Right atrium auricular region (tissue), 2 donors: Measurements from ENCODE around the gene KRT75. TPM values are rescaled to one million over a fixed set of nuclear protein-coding genes. Genes with fewer than 3 reads are reported as not detected.

ENCODE experiments used
- DNase-seq: peaks from one replicate; pipeline ENCODE4 v3.0.0-alpha.2; 2019; ENCODE audit warnings: low spot score
- H3K27ac ChIP-seq, 2 donors: fragments of 200-600 bp; sonication (generic); 1 replicate in 1 of 2; 2 replicates in 1 of 2; pipeline ENCODE4 v1.5.1; 2016 to 2019
- H3K27me3 ChIP-seq, 2 donors: fragments of 200-600 bp; sonication (generic); one replicate each; pipeline versions ENCODE4 v1.5.1 to v1.6.0; 2017 to 2019
- H3K36me3 ChIP-seq: fragments of 200-600 bp; sonication (generic); one replicate; pipeline ENCODE4 v1.5.1; 2016
- H3K4me1 ChIP-seq, 2 donors: fragments of 200-600 bp; sonication (generic); one replicate each; pipeline versions ENCODE4 v1.5.1 to v1.6.0; 2017 to 2019
- H3K4me3 ChIP-seq, 2 donors: fragments of 200-600 bp; sonication (generic); 1 replicate in 1 of 2; 2 replicates in 1 of 2; pipeline ENCODE4 v1.5.1; 2017 to 2019; ENCODE audit warnings: mild to moderate bottlenecking in 1 of 2, moderate library complexity in 1 of 2
- H3K9me3 ChIP-seq, 2 donors: fragments of 200-600 bp; sonication (generic); one replicate each; pipeline ENCODE4 v1.5.1; 2019
- total RNA-seq, 2 donors: library from RNA; depleted of rRNA; stranded (reverse); fragments of >200 nt; gene quantifications; one replicate each; pipeline ENCODE4 v1.1.0, GENCODE V29; 2016
- TF ChIP-seq, protein P1 (sequence below), 2 donors: fragments of 200-600 bp; sonication (generic); IDR thresholded peaks; one replicate each; pipeline ENCODE4 v1.5.1; 2019; ENCODE audit warnings: antibody characterized with exemption in 2 of 2

Gene KRT75
- total RNA-seq, 2 donors from 2014 or later, result not detected

DNA sequence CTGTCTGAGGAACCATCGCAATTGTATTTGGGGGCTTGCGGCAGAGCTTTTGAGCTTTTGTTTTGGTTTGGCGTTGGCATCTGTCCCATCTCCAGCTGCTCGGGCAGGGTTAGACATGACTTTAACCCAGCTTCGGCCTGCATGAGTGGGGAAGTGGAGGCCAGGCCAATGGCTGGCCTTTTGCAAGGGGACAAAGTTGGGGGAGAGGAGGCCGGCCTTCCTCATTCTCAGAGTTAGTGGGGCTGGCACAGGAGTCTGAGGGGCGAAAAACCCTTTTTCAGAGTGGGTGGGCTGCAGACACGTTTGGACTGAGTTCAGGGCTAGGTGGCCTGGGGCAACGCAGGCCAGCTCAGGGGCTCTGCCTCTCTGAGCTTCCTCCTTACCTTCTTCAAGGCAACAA, 33.3 kb downstream of the KRT75 start:
- TF ChIP-seq, protein P1, sequence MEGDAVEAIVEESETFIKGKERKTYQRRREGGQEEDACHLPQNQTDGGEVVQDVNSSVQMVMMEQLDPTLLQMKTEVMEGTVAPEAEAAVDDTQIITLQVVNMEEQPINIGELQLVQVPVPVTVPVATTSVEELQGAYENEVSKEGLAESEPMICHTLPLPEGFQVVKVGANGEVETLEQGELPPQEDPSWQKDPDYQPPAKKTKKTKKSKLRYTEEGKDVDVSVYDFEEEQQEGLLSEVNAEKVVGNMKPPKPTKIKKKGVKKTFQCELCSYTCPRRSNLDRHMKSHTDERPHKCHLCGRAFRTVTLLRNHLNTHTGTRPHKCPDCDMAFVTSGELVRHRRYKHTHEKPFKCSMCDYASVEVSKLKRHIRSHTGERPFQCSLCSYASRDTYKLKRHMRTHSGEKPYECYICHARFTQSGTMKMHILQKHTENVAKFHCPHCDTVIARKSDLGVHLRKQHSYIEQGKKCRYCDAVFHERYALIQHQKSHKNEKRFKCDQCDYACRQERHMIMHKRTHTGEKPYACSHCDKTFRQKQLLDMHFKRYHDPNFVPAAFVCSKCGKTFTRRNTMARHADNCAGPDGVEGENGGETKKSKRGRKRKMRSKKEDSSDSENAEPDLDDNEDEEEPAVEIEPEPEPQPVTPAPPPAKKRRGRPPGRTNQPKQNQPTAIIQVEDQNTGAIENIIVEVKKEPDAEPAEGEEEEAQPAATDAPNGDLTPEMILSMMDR (IDR thresholded peaks at IDR 0.05), result no peak
- H3K4me1 ChIP-seq, result no peaks in the 10 kb centered on the region
- H3K27me3 ChIP-seq, result no peaks in the 10 kb centered on the region
- no peaks in the 10 kb centered on the region for H3K9me3 ChIP-seq
- H3K4me3 ChIP-seq, result no peak overlapping the region
- no peaks in the 10 kb centered on the region for H3K36me3 ChIP-seq
- no peak for DNase-seq
- no peak overlapping the region for H3K27ac ChIP-seq

DNA sequence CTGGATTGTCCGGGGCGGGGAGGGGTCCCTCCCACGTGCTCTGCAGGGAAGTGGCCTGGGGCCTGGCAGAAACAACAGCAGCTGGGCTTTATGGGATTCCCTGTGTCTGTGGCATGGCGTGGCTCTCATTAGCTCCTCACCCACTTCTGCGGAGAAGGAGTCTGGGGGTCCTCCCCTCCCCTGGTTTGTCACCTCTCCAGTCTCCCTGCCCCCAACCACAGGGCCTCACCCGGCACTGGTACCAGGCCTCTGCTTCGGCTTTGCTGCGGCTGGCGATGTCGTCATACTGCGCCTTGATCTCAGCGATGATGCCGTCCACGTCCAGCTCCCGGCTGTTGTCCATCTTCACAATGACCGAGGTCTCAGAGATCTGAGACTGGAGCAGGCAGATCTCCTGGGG, 34.4 kb downstream of the KRT75 start:
- H3K27me3 ChIP-seq, result no peaks in the 10 kb centered on the region
- no peaks in the 10 kb centered on the region for H3K36me3 ChIP-seq
- H3K27ac ChIP-seq, result no peak overlapping the region
- H3K4me1 ChIP-seq, result no peaks in the 10 kb centered on the region
- no peak for DNase-seq
- no peaks in the 10 kb centered on the region for H3K9me3 ChIP-seq
- H3K4me3 ChIP-seq, result no peak overlapping the region
- TF ChIP-seq, protein P1 (IDR thresholded peaks at IDR 0.05), result no peak

DNA sequence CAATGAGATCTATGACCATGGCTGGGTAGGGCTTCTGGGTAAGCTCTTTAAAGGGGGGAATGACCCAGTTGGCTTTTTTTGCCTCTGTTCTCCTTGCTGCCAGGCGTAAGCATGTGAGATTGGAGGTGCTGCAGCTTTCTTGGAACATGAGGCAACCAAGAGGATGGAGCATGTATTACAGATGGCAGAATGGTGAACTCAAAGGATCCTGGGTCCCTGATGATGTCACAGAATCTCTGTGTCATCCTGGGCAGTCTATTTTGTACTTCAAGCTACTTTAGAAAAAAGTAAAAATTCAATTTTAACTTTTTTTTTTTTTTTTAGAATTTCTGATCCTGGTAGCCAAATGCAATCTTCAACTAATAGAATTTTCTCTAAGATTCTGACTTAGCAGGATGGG, 36.0 kb downstream of the KRT75 start:
- TF ChIP-seq, protein P1 (IDR thresholded peaks at IDR 0.05), result no peak

DNA sequence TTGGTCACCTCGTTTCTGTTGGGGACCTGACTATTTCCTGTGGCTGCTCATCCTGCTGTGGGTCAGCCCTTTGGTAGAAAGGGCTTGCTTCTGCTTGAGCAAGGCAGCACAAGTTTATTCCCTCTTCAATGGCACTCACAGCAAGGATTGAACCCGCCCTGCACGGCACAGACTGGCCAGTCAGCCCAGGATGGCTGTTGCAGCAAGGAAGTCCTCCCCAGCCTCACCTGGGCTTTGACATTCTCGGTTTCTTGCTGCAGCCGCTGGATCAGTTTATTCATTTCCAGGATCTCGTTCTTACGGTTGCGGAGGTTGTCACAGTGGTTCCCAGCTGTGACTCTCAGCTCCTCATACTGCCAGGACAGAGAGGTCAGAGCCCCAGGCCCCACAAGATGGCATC, 37.5 kb downstream of the KRT75 start:
- Histone ChIP-seq H3K9me3 (no peaks in the 10 kb centered on the region), H3K4me1 (no peaks in the 10 kb centered on the region), H3K4me3 (no peak overlapping the region), H3K27me3 (no peaks in the 10 kb centered on the region), H3K36me3 (no peaks in the 10 kb centered on the region), H3K27ac (no peak overlapping the region)
- TF ChIP-seq, protein P1 (IDR thresholded peaks at IDR 0.05), result no peak
- DNase-seq, result no peak

More for the DNA sequence above, 36.0 kb downstream of the KRT75 start:
- Histone ChIP-seq H3K4me1 (no peaks in the 10 kb centered on the region), H3K4me3 (no peak overlapping the region), H3K9me3 (no peaks in the 10 kb centered on the region), H3K27me3 (no peaks in the 10 kb centered on the region), H3K36me3 (no peaks in the 10 kb centered on the region), H3K27ac (no peak overlapping the region)
- no peak for DNase-seq

DNA sequence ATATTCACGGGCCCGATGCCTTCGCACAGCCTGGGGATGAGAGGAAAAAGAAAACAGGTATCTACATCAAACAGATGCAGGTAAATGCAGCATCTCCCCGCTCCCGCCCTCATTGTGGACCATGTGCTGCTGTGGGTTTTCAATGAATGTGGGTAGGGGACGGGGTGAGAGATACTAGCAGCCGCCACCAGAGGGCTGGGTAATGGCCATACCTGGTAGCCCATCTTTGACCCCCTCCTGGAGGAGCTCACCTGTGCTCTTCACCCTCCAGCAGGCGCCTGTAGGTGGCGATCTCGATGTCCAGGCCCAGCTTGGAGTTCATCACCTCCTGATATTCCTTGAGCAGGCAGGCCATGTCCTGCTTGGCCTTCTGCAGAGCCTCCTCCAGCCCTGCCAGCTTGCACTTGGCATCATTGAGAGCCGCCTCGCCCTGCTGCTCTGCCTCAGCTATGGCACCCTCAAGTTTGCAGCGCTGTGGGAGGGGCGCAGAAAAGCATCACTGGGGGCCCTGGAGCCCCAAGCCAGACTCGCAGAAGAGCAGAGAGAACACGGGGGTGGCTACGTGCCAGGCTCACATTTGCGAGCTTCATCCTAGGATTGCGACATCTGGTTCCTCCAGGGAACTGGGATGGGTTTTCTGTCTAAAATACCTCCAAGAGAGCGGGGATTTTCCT, 38.3 kb downstream of the KRT75 start:
- Histone ChIP-seq H3K4me1 (no peaks in the 10 kb centered on the region), H3K27me3 (no peaks in the 10 kb centered on the region), H3K4me3 (no peak overlapping the region), H3K27ac (no peak overlapping the region), H3K9me3 (no peaks in the 10 kb centered on the region), H3K36me3 (no peaks in the 10 kb centered on the region)
- TF ChIP-seq, protein P1 (IDR thresholded peaks at IDR 0.05), result no peak
- no peak for DNase-seq

DNA sequence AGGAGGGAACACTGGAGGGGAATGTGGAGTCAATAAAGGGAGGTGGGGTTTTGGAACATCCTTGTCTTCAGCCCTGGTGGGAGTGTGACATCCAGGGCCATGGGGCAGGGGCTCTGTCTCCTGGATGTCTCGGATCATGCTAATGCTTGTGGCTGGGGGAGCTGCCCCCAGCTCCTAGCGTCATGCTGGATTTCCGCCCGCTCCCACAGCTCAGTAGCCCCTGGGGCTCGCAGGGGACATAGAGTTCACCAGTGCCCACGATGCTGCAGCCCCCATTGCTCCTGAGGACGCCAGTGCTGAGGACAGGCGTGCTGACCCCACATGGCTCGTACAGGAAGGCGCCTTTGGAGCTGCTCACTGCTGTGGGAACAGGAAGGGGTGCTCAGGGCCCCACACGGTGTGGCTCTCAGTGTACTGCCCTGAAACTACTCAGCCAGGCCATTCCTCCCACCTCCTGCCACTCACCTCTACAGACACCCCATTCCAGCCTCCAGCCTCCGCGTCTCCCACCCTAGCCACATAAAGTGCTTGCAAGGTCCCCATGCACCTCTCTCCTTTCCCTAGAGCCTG, 39.2 kb downstream of the KRT75 start:
- DNase-seq, result no peak

More for the DNA sequence above, 39.2 kb downstream of the KRT75 start:
- TF ChIP-seq, protein P1 (IDR thresholded peaks at IDR 0.05), result no peak
- Histone ChIP-seq H3K9me3 (no peaks in the 10 kb centered on the region), H3K27ac (no peak overlapping the region), H3K36me3 (no peaks in the 10 kb centered on the region), H3K27me3 (no peaks in the 10 kb centered on the region), H3K4me1 (no peaks in the 10 kb centered on the region), H3K4me3 (no peak overlapping the region)
